ENCODE results near the gene SYMPK.
A peak's percentile ranks its signal among the peaks of the same experiment; 100 is the strongest.

The SYMPK gene

GRCh38 chr19:45779231-45780145 lies 83.5 kb downstream of the SYMPK start:
- peak; percentile 83 for DNase-seq

GRCh38 chr19:45778010-45778661 lies 84.8 kb downstream of the SYMPK start:
- DNase-seq: no peak

GRCh38 chr19:45777395-45777961 lies 85.5 kb downstream of the SYMPK start:
- no peak for DNase-seq

DNA sequence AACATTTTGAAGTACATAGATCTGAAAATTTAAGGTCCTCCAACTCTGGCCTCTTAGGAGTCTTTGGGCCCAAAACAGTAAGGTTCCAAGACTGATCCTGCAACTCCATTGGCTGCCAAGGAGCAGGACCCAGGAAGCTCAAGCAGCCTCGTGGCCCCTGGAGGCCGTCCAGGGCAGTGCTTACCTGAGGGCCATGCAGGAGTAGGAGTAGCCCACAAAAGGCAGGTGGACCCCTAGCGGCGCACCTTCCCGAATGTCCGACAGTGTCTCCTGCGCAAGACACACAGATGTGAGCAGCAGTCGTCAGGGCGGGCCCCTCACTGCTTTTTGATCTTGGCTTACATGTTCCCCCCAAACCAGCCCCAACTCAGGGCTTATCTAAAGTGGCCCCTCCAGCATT lies 88.2 kb downstream of the SYMPK start:
- DNase-seq: no peak

DNA sequence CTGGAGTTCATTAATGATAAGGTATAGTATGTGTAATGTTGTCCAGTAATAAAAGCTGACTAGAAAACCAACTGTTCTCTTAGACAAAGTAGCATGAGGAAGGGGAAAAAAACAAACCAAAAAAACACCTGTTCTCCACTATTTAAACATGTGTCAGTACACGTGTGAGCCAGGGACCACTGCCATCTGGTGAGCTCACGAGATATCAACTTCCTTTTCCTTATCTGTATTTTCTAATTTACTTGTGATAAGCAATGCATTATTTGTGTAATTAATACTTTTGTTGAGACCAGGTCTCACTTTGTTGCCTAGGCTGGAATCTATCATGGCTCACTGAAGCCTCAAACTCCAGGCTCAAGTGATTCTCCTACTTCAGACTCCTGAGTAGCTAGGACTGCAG lies 89.6 kb downstream of the SYMPK start:
- no peak for DNase-seq

DNA sequence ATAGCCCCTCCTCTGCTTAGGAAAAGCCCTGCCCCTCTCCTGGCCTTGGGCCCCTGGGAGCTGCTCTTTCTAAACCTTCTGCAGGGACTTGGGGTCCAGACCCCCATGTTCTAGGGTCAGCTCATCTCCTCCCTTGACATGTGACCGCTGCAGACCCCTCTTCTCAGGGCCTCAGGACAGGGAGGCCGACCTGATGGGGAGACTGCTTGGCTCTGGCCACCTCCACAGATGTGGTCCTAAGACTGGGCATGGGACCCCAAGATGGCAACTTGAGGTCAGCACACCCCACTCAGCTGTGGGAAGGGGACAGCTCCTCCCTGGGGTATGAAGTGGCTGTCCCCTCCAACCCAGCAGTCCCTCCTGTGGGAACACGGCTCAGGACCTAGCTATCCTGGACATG lies 90.0 kb downstream of the SYMPK start:
- DNase-seq: no peak

DNA sequence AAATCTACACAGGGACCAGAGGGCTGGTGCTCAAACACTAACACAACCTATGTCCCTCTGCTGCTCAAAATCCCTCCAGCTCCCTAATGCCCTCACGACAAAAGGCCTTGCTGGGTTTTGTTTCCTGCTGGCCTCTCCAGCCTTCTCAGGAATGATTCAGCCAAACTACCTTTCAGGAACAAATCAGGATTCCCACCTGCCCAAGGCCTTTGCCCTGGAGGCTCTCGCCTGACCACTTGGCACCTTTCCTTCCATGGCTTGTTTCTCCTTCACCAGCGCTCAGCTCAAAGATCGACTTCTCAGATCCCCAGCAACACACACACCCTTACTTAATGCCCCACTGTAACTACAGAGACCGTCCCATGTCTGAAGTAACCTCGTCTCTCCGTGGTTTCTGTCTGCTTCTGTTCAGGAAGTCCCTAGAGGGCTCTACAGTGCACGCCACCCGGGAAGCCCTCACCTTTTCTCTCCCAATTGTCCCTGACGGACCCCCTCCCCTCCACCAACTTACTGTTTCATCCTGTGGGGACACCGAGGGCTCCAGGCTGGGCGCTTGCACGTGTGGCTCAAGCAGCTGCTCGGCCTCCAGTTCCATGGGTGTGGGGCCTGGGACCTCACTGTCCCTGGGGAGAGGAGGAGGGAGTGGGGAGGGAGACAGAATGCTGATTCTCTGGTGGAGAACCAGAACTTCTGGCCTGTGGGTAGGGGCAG lies 90.7 kb downstream of the SYMPK start:
- DNase-seq: no peak

- DNase-seq: no peak
These were observed 91.5 kb downstream of the SYMPK start for GRCh38 chr19:45771311-45771933.

DNA sequence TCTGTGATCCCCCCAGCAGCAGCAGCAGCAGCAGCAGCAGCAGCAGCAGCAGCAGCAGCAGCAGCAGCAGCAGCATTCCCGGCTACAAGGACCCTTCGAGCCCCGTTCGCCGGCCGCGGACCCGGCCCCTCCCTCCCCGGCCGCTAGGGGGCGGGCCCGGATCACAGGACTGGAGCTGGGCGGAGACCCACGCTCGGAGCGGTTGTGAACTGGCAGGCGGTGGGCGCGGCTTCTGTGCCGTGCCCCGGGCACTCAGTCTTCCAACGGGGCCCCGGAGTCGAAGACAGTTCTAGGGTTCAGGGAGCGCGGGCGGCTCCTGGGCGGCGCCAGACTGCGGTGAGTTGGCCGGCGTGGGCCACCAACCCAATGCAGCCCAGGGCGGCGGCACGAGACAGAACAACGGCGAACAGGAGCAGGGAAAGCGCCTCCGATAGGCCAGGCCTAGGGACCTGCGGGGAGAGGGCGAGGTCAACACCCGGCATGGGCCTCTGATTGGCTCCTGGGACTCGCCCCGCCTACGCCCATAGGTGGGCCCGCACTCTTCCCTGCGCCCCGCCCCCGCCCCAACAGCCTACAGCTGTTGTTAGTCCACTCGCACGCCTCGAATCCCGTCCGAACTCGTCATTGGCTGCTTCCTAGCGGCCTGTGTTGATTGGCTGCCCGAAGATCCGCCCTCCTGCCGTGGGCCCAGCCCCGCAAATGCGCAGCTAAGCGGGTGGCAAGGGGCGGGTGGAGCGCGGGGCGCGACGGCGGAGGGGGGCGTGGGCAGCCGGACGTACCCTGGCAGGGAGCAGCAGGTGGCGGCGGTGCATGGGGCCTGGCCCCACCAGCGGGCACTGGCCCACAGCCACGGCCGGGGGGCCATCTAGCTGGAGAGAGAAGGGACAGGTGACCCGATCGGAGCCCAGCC lies 92.5 kb downstream of the SYMPK start:
- peak; percentile 97 for DNase-seq

- DNase-seq: no peak
These were observed 93.1 kb downstream of the SYMPK start for GRCh38 chr19:45769821-45770191.

DNA sequence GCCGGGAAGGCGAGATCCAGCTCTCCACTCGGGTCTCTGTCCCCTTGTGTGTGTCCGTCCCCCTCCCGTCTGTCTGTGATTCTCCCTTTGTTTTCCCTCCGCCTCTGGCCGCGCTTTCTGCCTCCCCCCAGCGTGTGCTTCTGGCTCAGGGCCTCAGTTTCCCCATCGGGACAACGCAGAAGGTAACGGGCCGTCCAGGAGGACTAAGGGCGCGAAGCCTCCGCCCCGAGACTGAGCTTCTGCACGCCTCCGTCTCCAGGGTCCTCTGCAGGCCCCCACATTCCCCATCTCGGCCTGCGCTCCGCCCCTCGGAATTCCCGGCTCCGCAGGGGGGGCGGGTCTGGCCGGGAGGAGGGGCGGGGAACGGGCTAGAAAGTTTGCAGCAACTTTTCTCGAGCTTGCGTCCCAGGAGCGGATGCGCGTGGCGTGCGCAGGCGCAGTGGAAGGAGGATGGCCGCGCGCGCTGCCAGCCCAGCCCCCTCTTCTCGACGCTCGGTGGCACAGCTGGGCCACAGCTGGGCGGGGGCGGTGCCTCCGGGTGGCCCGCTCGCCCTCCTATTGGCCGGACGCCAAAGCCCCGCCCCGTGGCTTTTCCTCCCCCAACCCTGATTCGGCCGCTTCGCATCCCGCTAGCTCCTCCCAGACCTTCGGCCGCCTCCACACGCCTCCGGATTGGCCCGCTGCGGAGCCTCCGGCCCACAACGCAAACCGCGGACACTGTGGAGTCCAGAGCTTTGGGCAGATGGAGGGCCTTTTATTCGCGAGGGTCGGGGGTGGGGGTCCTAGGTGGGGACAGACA lies 93.8 kb downstream of the SYMPK start, which contains the start of gene SIX5:
TSS of gene SIX5 (minus strand) at position 269 of the 799 bp plus-strand sequence. CDS start 408 bp downstream, outside the sequence.
- peak; percentile 94 for DNase-seq

GRCh38 chr19:45768655-45768983 lies 94.3 kb downstream of the SYMPK start:
- DNase-seq: no peak

- peak; percentile 35 for DNase-seq
These were observed 94.9 kb downstream of the SYMPK start for GRCh38 chr19:45767881-45768654.

DNA sequence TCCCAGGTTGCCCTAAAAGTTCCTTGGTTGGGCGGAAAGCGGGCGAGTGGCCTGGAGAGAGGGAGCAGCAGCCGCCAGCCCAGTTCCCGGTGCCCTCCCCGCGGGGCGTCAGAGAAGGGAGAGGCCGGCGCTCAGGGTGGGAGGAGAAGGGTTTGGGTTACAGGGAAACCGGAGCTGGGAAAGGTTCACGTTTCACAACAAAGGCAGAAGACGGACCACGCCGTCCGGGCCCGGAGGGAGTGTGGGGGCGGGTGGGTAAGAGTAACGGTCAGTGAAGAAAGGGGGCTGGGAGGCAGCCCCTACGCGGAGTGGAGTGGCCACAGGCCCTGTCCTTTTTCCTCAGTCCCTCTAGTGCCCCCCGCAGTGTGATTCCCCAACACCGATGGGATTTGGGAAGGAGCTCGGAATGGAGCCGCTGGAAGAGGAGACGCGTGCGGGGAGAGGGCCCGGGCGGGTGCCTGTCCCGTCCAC lies 95.5 kb downstream of the SYMPK start:
- no peak for DNase-seq

- DNase-seq: no peak
These were observed 96.0 kb downstream of the SYMPK start for GRCh38 chr19:45766869-45767346.

DNA sequence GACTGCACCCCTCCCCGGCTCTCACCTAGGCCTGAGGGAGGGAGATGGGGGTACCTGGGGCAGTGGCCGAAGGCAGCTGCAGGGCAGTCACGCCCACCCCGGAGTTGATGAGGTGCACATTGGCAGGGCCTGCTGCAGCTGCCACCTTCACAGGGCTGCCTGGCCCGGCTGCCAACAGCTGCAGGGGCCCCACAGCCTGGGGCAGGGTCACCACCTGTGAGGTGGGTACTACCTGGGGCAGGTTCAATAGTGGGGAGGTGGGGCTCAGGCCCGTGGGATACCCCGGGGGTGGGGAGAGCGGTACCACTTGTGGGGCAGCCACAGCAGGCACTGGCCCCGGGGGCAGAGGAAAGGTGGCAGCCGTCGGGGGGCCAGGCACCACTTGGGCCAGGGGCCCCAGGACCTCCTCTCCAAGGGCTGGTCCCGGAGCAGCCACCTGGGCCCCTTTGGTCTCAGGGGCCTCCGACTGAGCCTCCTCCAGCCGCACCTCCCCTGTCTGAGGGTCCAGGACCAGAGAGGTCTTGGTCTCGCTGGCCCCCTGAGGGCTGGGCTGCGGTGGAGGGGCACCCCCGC lies 96.6 kb downstream of the SYMPK start:
- no peak for DNase-seq

DNA sequence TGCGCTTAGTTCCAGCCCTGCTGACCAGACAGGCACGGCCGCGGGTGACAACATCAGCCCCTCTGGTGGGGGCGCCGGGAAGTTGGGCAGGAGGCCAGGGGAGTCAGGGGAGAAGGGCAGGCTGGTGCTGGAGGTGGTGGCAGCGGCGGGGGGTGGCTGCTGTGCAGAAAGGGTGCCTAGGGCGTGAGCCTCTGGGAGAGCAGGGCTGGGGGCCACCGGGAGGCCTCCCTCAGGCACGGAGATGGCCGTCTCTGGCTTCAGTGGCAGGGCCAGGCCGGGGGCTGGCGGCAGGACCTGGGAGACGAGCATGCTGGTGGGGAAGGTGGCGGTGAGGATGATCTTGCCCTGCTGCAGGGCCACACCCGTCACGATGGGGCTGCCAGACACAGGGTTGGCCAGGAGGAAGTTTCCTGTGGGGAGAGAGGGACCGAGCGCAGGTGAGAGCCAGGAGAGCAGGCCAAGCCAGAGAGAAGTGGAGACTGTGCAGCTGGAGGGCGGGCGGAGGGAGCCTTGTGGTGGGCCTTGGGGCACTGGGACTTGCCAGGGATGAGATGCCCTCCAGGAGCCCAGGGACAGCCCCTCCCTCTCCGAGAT lies 97.1 kb downstream of the SYMPK start:
- DNase-seq: no peak
